Measurements from ENCODE around the gene PRKAB1. TPM values are rescaled to one million over a fixed set of nuclear protein-coding genes. Genes with fewer than 3 reads are reported as not detected.

Gene PRKAB1
- total and polyA plus RNA-seq, 9 of the 15 experiments (the other 6 are each of a cell fraction or from before 2014, with no cell fraction given): 32.6 to 94.2 (median 63.8) TPM

- TF ChIP-seq GTF2B (IDR thresholded peaks at IDR 0.05; ENCODE audit: extremely low read depth, insufficient read length) (no peak), FOXA3 (CRISPR knock-in tag; conservative IDR thresholded peaks at IDR 0.05 in 1 of 2, IDR thresholded peaks at IDR 0.05 in 1 of 2) (peak in 1 of 2 experiments; percentile 79; a peak in 2 of 4 replicates), OTX1 (CRISPR knock-in tag; IDR thresholded peaks at IDR 0.05) (peak; percentile 92; the same call in 1 of the 2 replicates), HDAC2 (IDR thresholded peaks at IDR 0.05) (peak; percentile 98), ZNF24 (IDR thresholded peaks at IDR 0.05) (peak; percentile 80; the same call in 1 of the 2 replicates), AFF1 (IDR thresholded peaks at IDR 0.05; ENCODE audit: low read depth in 1 of 2, partially characterized antibody in 2 of 2) (peak; percentile 73 to 97), ZNF197 (CRISPR knock-in tag; IDR thresholded peaks at IDR 0.05; ENCODE audit: low read depth) (peak; percentile 98), ATF4 (CRISPR knock-in tag; IDR thresholded peaks at IDR 0.05) (peak; percentile 86), CHAMP1 (IDR thresholded peaks at IDR 0.05) (peak; percentile 99), ZNF445 (CRISPR knock-in tag; IDR thresholded peaks at IDR 0.05; ENCODE audit: low read depth) (peak; percentile 64; the same call in 1 of the 2 replicates), MNT (conservative IDR thresholded peaks at IDR 0.05) (peak; percentile 90 to 93), ZNF740 (CRISPR knock-in tag; IDR thresholded peaks at IDR 0.05) (no peak), ZNF740 (tag; IDR thresholded peaks at IDR 0.05) (peak in 1 of 2 experiments; percentile 40; a peak in 1 of 4 replicates), ERF (CRISPR knock-in tag; IDR thresholded peaks at IDR 0.05) (peak; percentile 94), FOXJ3 (CRISPR knock-in tag; IDR thresholded peaks at IDR 0.05) (no peak)
These were observed 2.6 kb upstream of the PRKAB1 start (continued) for GRCh38 chr12:119665164-119665929.

Measured in K562 (cell line).